Lung (tissue), 12 donors: ENCODE data around the gene SULF2. TPM values are rescaled to one million over a fixed set of nuclear protein-coding genes. Genes with fewer than 3 reads are reported as not detected.

Experiments used
- ATAC-seq: fragments of 200-7000 bp; cut with Tn5 transposase; one replicate; pipeline ENCODE4 v1.9.1; 2020; ENCODE audit warnings: moderate number of reproducible peaks; ENCODE audit not compliant: insufficient read depth, low FRiP score
- DNase-seq, 3 donors: peaks; one replicate each; pipeline ENCODE4 v3.0.0-alpha.2; 2013 to 2017
- H3K27ac ChIP-seq, 2 donors: one replicate each; pipeline ENCODE4 v1.5.1; 2013; ENCODE audit warnings: mild to moderate bottlenecking in 2 of 2, moderate library complexity in 2 of 2, control low read depth in 1 of 2, inconsistent platforms in 1 of 2, low read depth in 1 of 2, low read length in 1 of 2
- H3K27me3 ChIP-seq, 3 donors: one replicate each; pipeline ENCODE4 v1.5.1; 2013; ENCODE audit warnings: low read length in 2 of 3; ENCODE audit not compliant: control insufficient read depth in 3 of 3, insufficient read depth in 3 of 3
- H3K36me3 ChIP-seq, 4 donors: one replicate each; pipeline ENCODE4 v1.5.1; 2013; ENCODE audit warnings: low read length in 4 of 4, mild to moderate bottlenecking in 1 of 4, moderate library complexity in 1 of 4; ENCODE audit not compliant: control insufficient read depth in 4 of 4, insufficient read depth in 4 of 4
- H3K4me1 ChIP-seq, 5 donors: one replicate each; pipeline ENCODE4 v1.5.1; 2013; ENCODE audit warnings: low read length in 5 of 5, mild to moderate bottlenecking in 2 of 5, moderate library complexity in 1 of 5; ENCODE audit not compliant: control insufficient read depth in 5 of 5, insufficient read depth in 5 of 5
- H3K4me3 ChIP-seq: one replicate; pipeline ENCODE4 v1.5.1; 2013; ENCODE audit warnings: mild to moderate bottlenecking, control low read depth, moderate library complexity
- H3K9ac ChIP-seq, 2 donors: one replicate each; pipeline ENCODE4 v1.5.1; 2013; ENCODE audit warnings: low read length in 2 of 2, control low read depth in 1 of 2; ENCODE audit not compliant: insufficient read depth in 1 of 2
- H3K9me3 ChIP-seq, 4 donors: one replicate each; pipeline ENCODE4 v1.5.1; 2013; ENCODE audit warnings: low read length in 3 of 4, mild to moderate bottlenecking in 1 of 4, moderate library complexity in 1 of 4; ENCODE audit not compliant: control insufficient read depth in 4 of 4, insufficient read depth in 3 of 4
- CTCF ChIP-seq: IDR thresholded peaks from 2 replicates; pipeline ENCODE4 v1.5.1; 2012; ENCODE audit warnings: mild to moderate bottlenecking; ENCODE audit errors: control extremely low read depth, extremely low read depth
- WGBS, 2 donors: extraction: QIAGEN DNeasy Blood & Tissue Kit; methylation state at CpG; one replicate each; pipeline ENCODE4 v1.1.7; 2013; 5-methylcytosine and 5-hydroxymethylcytosine counted together
- polyA plus RNA-seq, 2 donors: library from polyadenylated mRNA; stranded (reverse); fragments of 200-250 nt; gene quantifications; one replicate each; pipeline ENCODE4 v1.2.1, GENCODE V29; 2013
- total RNA-seq, 2 donors: library from RNA; depleted of rRNA in 1 of 2; stranded (reverse); fragments of >200 nt in 1 of 2; gene quantifications; one replicate each; pipeline ENCODE4 v1.2.1, GENCODE V29; 2014 to 2021
- donor health status: control.
- donor health status: control.
- donor health status: Bipolar disorder and iron deficiency.
- donor health status: healthy.
- donor health status: DM: yes; HTN: yes; CAD: no.

The SULF2 gene
- total and polyA plus RNA-seq, 4 donors: 17.7 to 42.4 (median 23.6) TPM

DNA sequence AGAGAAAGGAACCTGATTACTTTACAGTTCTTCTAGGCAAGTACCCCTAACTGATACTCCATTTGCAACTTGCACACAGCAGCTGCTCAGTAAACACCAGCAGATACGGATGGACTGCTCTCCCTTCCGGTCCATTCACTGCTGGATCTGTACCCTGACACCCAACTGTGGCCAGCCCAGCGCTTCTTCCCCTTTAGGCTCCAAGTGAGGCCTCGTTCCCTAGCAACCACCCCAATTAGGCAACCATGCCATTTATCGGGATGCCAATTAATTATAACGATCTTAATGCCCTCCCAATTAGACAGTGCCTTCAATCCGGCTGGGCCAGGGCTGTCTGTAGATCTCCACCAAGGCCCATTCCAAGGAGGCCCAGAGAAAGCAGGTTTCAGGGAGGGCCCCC is 3.2 kb downstream of the SULF2 start:
- ATAC-seq: no peak
- H3K9ac ChIP-seq: no peak overlapping the region

GRCh38 chr20:47781632-47782031 is 3.6 kb downstream of the SULF2 start:
- no peak overlapping the region for H3K4me3 ChIP-seq
- 75 to 84% methylated on average over 4 of the region's 4 CpGs for WGBS, 2 donors
- DNase-seq (no peak), ATAC-seq (no peak)
- H3K4me1 ChIP-seq: peaks cover 0 to 20% (median 7%) of the 10 kb centered on the region in 5 donors
- no peaks in the 10 kb centered on the region for H3K36me3 ChIP-seq
- TF ChIP-seq CTCF: no peak
- peaks cover 2 to 20% (median 11%) of the 10 kb centered on the region in 3 donors for H3K27me3 ChIP-seq
- peaks cover 0 to 5% (median 0%) of the 10 kb centered on the region in 4 donors for H3K9me3 ChIP-seq
- H3K27ac ChIP-seq: no peak overlapping the region
- H3K9ac ChIP-seq: no peak overlapping the region

More for the DNA sequence above, 3.2 kb downstream of the SULF2 start:
- no peak for TF ChIP-seq CTCF
- H3K27me3 ChIP-seq: peaks cover 2 to 18% (median 11%) of the 10 kb centered on the region in 3 donors
- DNase-seq: no peak
- H3K4me3 ChIP-seq: no peak overlapping the region
- WGBS, 2 donors: 79 to 84% methylated on average over 7 of the region's 7 CpGs
- peaks cover 0 to 23% (median 7%) of the 10 kb centered on the region in 5 donors for H3K4me1 ChIP-seq
- H3K9me3 ChIP-seq: peaks cover 0 to 5% (median 0%) of the 10 kb centered on the region in 4 donors
- H3K27ac ChIP-seq: no peak overlapping the region
- H3K36me3 ChIP-seq: no peaks in the 10 kb centered on the region

- H3K27ac ChIP-seq: no peak overlapping the region
- no peak overlapping the region for H3K4me3 ChIP-seq
- DNase-seq (no peak), ATAC-seq (no peak)
- peaks cover 0 to 5% (median 0%) of the 10 kb centered on the region in 4 donors for H3K9me3 ChIP-seq
- no peak overlapping the region for H3K9ac ChIP-seq
- no peak for TF ChIP-seq CTCF
- H3K4me1 ChIP-seq: peaks cover 0 to 13% (median 5%) of the 10 kb centered on the region in 5 donors
- peaks cover 0 to 20% (median 11%) of the 10 kb centered on the region in 3 donors for H3K27me3 ChIP-seq
- H3K36me3 ChIP-seq: no peaks in the 10 kb centered on the region
- 95 to 97% methylated on average over 10 of the region's 10 CpGs for WGBS, 2 donors
Observed at GRCh38 chr20:47780720-47781389, 4.4 kb downstream of the SULF2 start.
